DOHH2 (cell line): ENCODE results near the gene BRINP3.

Source experiments
- H3F3A ChIP-seq: fragments of 200-600 bp; sonication (generic), shearing (Covaris generic); 2 replicates; pipeline ENCODE4 v1.6.0; 2016; ENCODE audit warnings: antibody characterized with exemption, mild to moderate bottlenecking; ENCODE audit not compliant: control insufficient read depth, insufficient read depth
- H3K27ac ChIP-seq: fragments of 200-600 bp; sonication (generic); 2 replicates; pipeline ENCODE4 v1.5.1; 2014; ENCODE audit warnings: low read depth, mild to moderate bottlenecking, low read length, moderate library complexity
- H3K27me3 ChIP-seq: fragments of 200-600 bp; sonication (generic); 2 replicates; pipeline ENCODE4 v1.6.1; 2014; ENCODE audit warnings: mild to moderate bottlenecking, low read length, mixed read lengths; ENCODE audit not compliant: control insufficient read depth
- H3K36me3 ChIP-seq: fragments of 200-600 bp; sonication (generic); 2 replicates; pipeline ENCODE4 v1.6.1; 2014; ENCODE audit warnings: mild to moderate bottlenecking, low read length, moderate library complexity, mixed read lengths; ENCODE audit not compliant: control insufficient read depth
- H3K4me1 ChIP-seq: fragments of 200-600 bp; sonication (generic); 2 replicates; pipeline ENCODE4 v1.6.1; 2014; ENCODE audit warnings: mild to moderate bottlenecking, low read length, mixed read lengths; ENCODE audit not compliant: control insufficient read depth
- H3K4me2 ChIP-seq: fragments of 200-600 bp; sonication (generic); 2 replicates; pipeline ENCODE4 v1.6.0; 2014; ENCODE audit warnings: mild to moderate bottlenecking, low read length, moderate library complexity
- H3K4me3 ChIP-seq: fragments of 200-600 bp; sonication (generic); 2 replicates; pipeline ENCODE4 v1.5.1; 2014; ENCODE audit warnings: mild to moderate bottlenecking, low read length, mixed read lengths
- H3K79me2 ChIP-seq: fragments of 200-600 bp; sonication (generic); 2 replicates; pipeline ENCODE4 v1.6.1; 2014; ENCODE audit warnings: mild to moderate bottlenecking, low read length, mixed read lengths; ENCODE audit not compliant: control insufficient read depth
- H3K9me2 ChIP-seq: fragments of 200-600 bp; sonication (generic); replicated peaks from 2 replicates; pipeline ENCODE4 v1.6.1; 2014; ENCODE audit warnings: mild to moderate bottlenecking, low read length, mixed read lengths; ENCODE audit not compliant: control insufficient read depth
- H3K9me3 ChIP-seq: fragments of 200-600 bp; sonication (generic); 2 replicates; pipeline ENCODE4 v1.6.1; 2014; ENCODE audit warnings: antibody characterized with exemption, low read length, mixed read lengths; ENCODE audit not compliant: control insufficient read depth, insufficient read depth
- H4K20me1 ChIP-seq: fragments of 200-600 bp; sonication (generic); 2 replicates; pipeline ENCODE4 v1.6.0; 2014; ENCODE audit warnings: low read depth, mild to moderate bottlenecking, antibody characterized with exemption, low read length, moderate library complexity; ENCODE audit not compliant: control insufficient read depth, insufficient read depth
- CTCF ChIP-seq: fragments of 200-600 bp; sonication (generic); IDR thresholded peaks from one replicate; pipeline ENCODE4 v1.5.1; 2014; ENCODE audit warnings: antibody characterized with exemption, mild to moderate bottlenecking, low read depth, low read length; ENCODE audit not compliant: poor library complexity, severe bottlenecking
- EZH2phosphoT487 ChIP-seq: fragments of 200-600 bp; sonication (generic); IDR thresholded peaks from 2 replicates; pipeline ENCODE4 v1.6.1; 2017; ENCODE audit warnings: borderline replicate concordance, mild to moderate bottlenecking, antibody characterized with exemption, low read length, moderate library complexity, mixed read lengths

The BRINP3 gene

GRCh38 chr1:190478149-190479049, 735 bp upstream of the BRINP3 start:
- Histone ChIP-seq H3K9me3 (no peaks in the 10 kb centered on the region), H3K27me3 (no peaks in the 10 kb centered on the region), H3K36me3 (no peaks in the 10 kb centered on the region), H3K4me2 (no peak overlapping the region), H3K4me3 (no peak overlapping the region), H4K20me1 (no peaks in the 10 kb centered on the region), H3F3A (no peaks in the 10 kb centered on the region), H3K27ac (no peak overlapping the region), H3K4me1 (peaks cover 8% of the 10 kb centered on the region; the same call in 1 of the 2 replicates), H3K79me2 (no peaks in the 10 kb centered on the region), H3K9me2 (no peaks in the 10 kb centered on the region)
- no peak for TF ChIP-seq CTCF

- H3K9me3 ChIP-seq, result no peaks in the 10 kb centered on the region
- TF ChIP-seq EZH2phosphoT487, result no peak
- no peak for TF ChIP-seq CTCF
- no peaks in the 10 kb centered on the region for H3K27me3 ChIP-seq
- no peaks in the 10 kb centered on the region for H3K36me3 ChIP-seq
- H4K20me1 ChIP-seq, result no peaks in the 10 kb centered on the region
- no peak overlapping the region for H3K4me2 ChIP-seq
- no peaks in the 10 kb centered on the region for H3F3A ChIP-seq
- H3K9me2 ChIP-seq, result no peaks in the 10 kb centered on the region
- H3K27ac ChIP-seq, result no peak overlapping the region
- H3K4me3 ChIP-seq, result no peak overlapping the region
- H3K79me2 ChIP-seq, result no peaks in the 10 kb centered on the region
- no peaks in the 10 kb centered on the region for H3K4me1 ChIP-seq
Measured at GRCh38 chr1:190476806-190477205, 858 bp downstream of the BRINP3 start.

- H3K4me2 ChIP-seq, result no peak overlapping the region
- H3K4me3 ChIP-seq, result no peak overlapping the region
- no peaks in the 10 kb centered on the region for H3K27me3 ChIP-seq
Measured at GRCh38 chr1:190476321-190476720, 1.3 kb downstream of the BRINP3 start.

More at GRCh38 chr1:190476321-190476720, 1.3 kb downstream of the BRINP3 start:
- Histone ChIP-seq H3K9me2 (no peaks in the 10 kb centered on the region), H3F3A (no peaks in the 10 kb centered on the region), H3K79me2 (no peaks in the 10 kb centered on the region), H3K9me3 (no peaks in the 10 kb centered on the region), H4K20me1 (no peaks in the 10 kb centered on the region), H3K27ac (no peak overlapping the region), H3K36me3 (no peaks in the 10 kb centered on the region), H3K4me1 (no peaks in the 10 kb centered on the region)
- TF ChIP-seq EZH2phosphoT487 (no peak), CTCF (no peak)
